A673 (cell line): ENCODE results near the gene LONRF3.

ENCODE experiments used
- EZH2 ChIP-seq: fragments of 200-600 bp; sonication (generic); IDR thresholded peaks from 2 replicates; pipeline ENCODE4 v1.6.1; 2017; ENCODE audit warnings: borderline replicate concordance, low read depth, mild to moderate bottlenecking, mixed read lengths, antibody characterized with exemption, low read length; ENCODE audit not compliant: poor library complexity, severe bottlenecking
- TF ChIP-seq, protein P1 (sequence below): fragments of 300-800, 200-600 bp; sonication (generic); conservative IDR thresholded peaks from 2 replicates; pipeline ENCODE4 v1.5.1; 2017; ENCODE audit warnings: low read depth, mild to moderate bottlenecking, antibody characterized with exemption, low read length, moderate library complexity, mixed read lengths

GRCh38 chrX:118974088-118974907 lies at the start of gene LONRF3:
- TF ChIP-seq, protein P1, sequence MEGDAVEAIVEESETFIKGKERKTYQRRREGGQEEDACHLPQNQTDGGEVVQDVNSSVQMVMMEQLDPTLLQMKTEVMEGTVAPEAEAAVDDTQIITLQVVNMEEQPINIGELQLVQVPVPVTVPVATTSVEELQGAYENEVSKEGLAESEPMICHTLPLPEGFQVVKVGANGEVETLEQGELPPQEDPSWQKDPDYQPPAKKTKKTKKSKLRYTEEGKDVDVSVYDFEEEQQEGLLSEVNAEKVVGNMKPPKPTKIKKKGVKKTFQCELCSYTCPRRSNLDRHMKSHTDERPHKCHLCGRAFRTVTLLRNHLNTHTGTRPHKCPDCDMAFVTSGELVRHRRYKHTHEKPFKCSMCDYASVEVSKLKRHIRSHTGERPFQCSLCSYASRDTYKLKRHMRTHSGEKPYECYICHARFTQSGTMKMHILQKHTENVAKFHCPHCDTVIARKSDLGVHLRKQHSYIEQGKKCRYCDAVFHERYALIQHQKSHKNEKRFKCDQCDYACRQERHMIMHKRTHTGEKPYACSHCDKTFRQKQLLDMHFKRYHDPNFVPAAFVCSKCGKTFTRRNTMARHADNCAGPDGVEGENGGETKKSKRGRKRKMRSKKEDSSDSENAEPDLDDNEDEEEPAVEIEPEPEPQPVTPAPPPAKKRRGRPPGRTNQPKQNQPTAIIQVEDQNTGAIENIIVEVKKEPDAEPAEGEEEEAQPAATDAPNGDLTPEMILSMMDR: no peak
- peak; percentile 17 for TF ChIP-seq EZH2
